Retinal pigment epithelial cell (primary cell): ENCODE data around the gene STT3B.

Experiments used
- DNase-seq: peaks from one replicate; pipeline ENCODE4 v3.0.0-alpha.2; 2010; ENCODE audit warnings: low read depth
- H3K4me3 ChIP-seq: 2 replicates; pipeline ENCODE4 v1.5.1; 2011; ENCODE audit warnings: mild to moderate bottlenecking, low read length, control low read depth, moderate library complexity
- CTCF ChIP-seq: conservative IDR thresholded peaks from 2 replicates; pipeline ENCODE4 v1.5.1; 2011; ENCODE audit warnings: low read depth, low read length, control low read depth, inconsistent platforms

STT3B gene

GRCh38 chr3:31531452-31531991, 1.2 kb upstream of the STT3B start:
- peak overlapping the region; percentile 78 for H3K4me3 ChIP-seq
- TF ChIP-seq CTCF = peak; percentile 36
- DNase-seq = no peak

GRCh38 chr3:31531992-31532586, 636 bp upstream of the STT3B start:
- TF ChIP-seq CTCF = no peak
- peak overlapping the region; percentile 87 for H3K4me3 ChIP-seq
- DNase-seq = peak; percentile 97

GRCh38 chr3:31533169-31534064, 692 bp downstream of the STT3B start:
- H3K4me3 ChIP-seq = peak overlapping the region; percentile 87
- no peak for DNase-seq
- peak; percentile 26 for TF ChIP-seq CTCF

GRCh38 chr3:31534065-31534425, 1.3 kb downstream of the STT3B start:
- peak overlapping the region; percentile 87 for H3K4me3 ChIP-seq
- no peak for TF ChIP-seq CTCF
- DNase-seq = no peak

GRCh38 chr3:31536497-31536896, 3.8 kb downstream of the STT3B start:
- DNase-seq = no peak
- H3K4me3 ChIP-seq = no peak overlapping the region
- no peak for TF ChIP-seq CTCF

GRCh38 chr3:31538801-31539200, 6.1 kb downstream of the STT3B start:
- DNase-seq = no peak
- no peak overlapping the region for H3K4me3 ChIP-seq
- no peak for TF ChIP-seq CTCF
